Osteoblast (primary cell): ENCODE results near the gene TRIM14. TPM values are rescaled to one million over a fixed set of nuclear protein-coding genes. Genes with fewer than 3 reads are reported as not detected.
"Not testable (repeated sequence)": the region's sequence is repeated elsewhere in the genome, so short reads cannot be mapped to it uniquely, and the experiment has no call there.

Experiments used
- DNase-seq: peaks from one replicate; pipeline ENCODE4 v3.0.0; 2011; ENCODE audit warnings: low spot score, mixed read lengths; ENCODE audit not compliant: insufficient read length; ENCODE audit errors: missing footprints
- H2AFZ ChIP-seq: 2 replicates; pipeline ENCODE4 v1.6.0; 2011; ENCODE audit warnings: mild to moderate bottlenecking, low read length
- H3K27ac ChIP-seq: 2 replicates; pipeline ENCODE4 v1.5.1; 2011; ENCODE audit warnings: mild to moderate bottlenecking, low read depth, low read length, moderate library complexity
- H3K27me3 ChIP-seq: 2 replicates; pipeline ENCODE4 v1.6.0; 2012; ENCODE audit warnings: mild to moderate bottlenecking, control low read depth, inconsistent platforms, low read length, moderate library complexity; ENCODE audit not compliant: insufficient read depth
- H3K36me3 ChIP-seq: 2 replicates; pipeline ENCODE4 v1.5.1; 2011; ENCODE audit warnings: mild to moderate bottlenecking, low read length, control low read depth, moderate library complexity; ENCODE audit not compliant: insufficient read depth
- H3K4me1 ChIP-seq: 2 replicates; pipeline ENCODE4 v1.5.1; 2011; ENCODE audit warnings: mild to moderate bottlenecking, low read length, control low read depth, moderate library complexity; ENCODE audit not compliant: insufficient read depth
- H3K4me2 ChIP-seq: 2 replicates; pipeline ENCODE4 v1.6.0; 2011; ENCODE audit warnings: mild to moderate bottlenecking, low read length; ENCODE audit not compliant: insufficient read depth
- H3K4me3 ChIP-seq: fragments of 200-600 bp; sonication (generic); 3 replicates; pipeline ENCODE4 v1.5.1; 2012; ENCODE audit warnings: mild to moderate bottlenecking, low read length, inconsistent platforms; ENCODE audit not compliant: insufficient read depth
- H3K79me2 ChIP-seq: 2 replicates; pipeline ENCODE4 v1.6.0; 2012; ENCODE audit warnings: mild to moderate bottlenecking, low read length, control low read depth, inconsistent platforms; ENCODE audit not compliant: insufficient read depth
- H3K9me3 ChIP-seq: 2 replicates; pipeline ENCODE4 v1.5.1; 2011; ENCODE audit warnings: low read depth, low read length, control low read depth
- H4K20me1 ChIP-seq: 2 replicates; pipeline ENCODE4 v1.6.0; 2012; ENCODE audit warnings: mild to moderate bottlenecking, low read length, control low read depth; ENCODE audit not compliant: insufficient read depth
- CTCF ChIP-seq: IDR thresholded peaks from 2 replicates; pipeline ENCODE4 v1.5.1; 2011; ENCODE audit warnings: mild to moderate bottlenecking, low read depth, low read length, moderate library complexity; ENCODE audit errors: extremely low read depth
- total RNA-seq: library from RNA; depleted of rRNA; stranded (reverse); fragments of >200 nt; gene quantifications from 2 replicates; pipeline ENCODE4 v1.2.3, GENCODE V29; 2012

The TRIM14 gene
- total RNA-seq, 1 donor: 1.1 TPM

GRCh38 chr9:98078895-98079294 is 40.1 kb downstream of the TRIM14 start:
- Histone ChIP-seq H2AFZ (no peak overlapping the region), H3K79me2 (peaks cover 25% of the 10 kb centered on the region), H4K20me1 (no peaks in the 10 kb centered on the region), H3K27ac (no peak overlapping the region), H3K36me3 (peaks cover 58% of the 10 kb centered on the region), H3K9me3 (no peaks in the 10 kb centered on the region), H3K4me3 (no peak overlapping the region), H3K27me3 (no peaks in the 10 kb centered on the region), H3K4me2 (no peak overlapping the region), H3K4me1 (peaks cover 38% of the 10 kb centered on the region)
- DNase-seq: no peak
- no peak for TF ChIP-seq CTCF

- DNase-seq, H4K20me1 ChIP-seq, H3K27me3 ChIP-seq, H3K9me3 ChIP-seq, H3K4me3 ChIP-seq, H2AFZ ChIP-seq, H3K27ac ChIP-seq, H3K4me2 ChIP-seq: not testable (repeated sequence)
- peaks cover 38% of the 10 kb centered on the region for H3K79me2 ChIP-seq
- H3K4me1 ChIP-seq: peaks cover 33% of the 10 kb centered on the region
- H3K36me3 ChIP-seq: peaks cover 40% of the 10 kb centered on the region
Observed at GRCh38 chr9:98076514-98076890, 42.5 kb downstream of the TRIM14 start.

- H3K79me2 ChIP-seq: peaks cover 46% of the 10 kb centered on the region
- peaks cover 22% of the 10 kb centered on the region for H3K4me1 ChIP-seq
- peaks cover 31% of the 10 kb centered on the region for H3K36me3 ChIP-seq
- DNase-seq: peak; percentile 95
- peak overlapping the region; percentile 69 for H3K4me2 ChIP-seq
- H2AFZ ChIP-seq: no peak overlapping the region
- no peak overlapping the region for H3K4me3 ChIP-seq
- no peak for TF ChIP-seq CTCF
- peak overlapping the region; percentile 67 for H3K27ac ChIP-seq
- H3K9me3 ChIP-seq: no peaks in the 10 kb centered on the region
- no peaks in the 10 kb centered on the region for H3K27me3 ChIP-seq
- H4K20me1 ChIP-seq: peaks cover 9% of the 10 kb centered on the region
Observed at GRCh38 chr9:98075332-98075805, 43.7 kb downstream of the TRIM14 start.

GRCh38 chr9:98074115-98074990 is 44.7 kb downstream of the TRIM14 start:
- Histone ChIP-seq H4K20me1 (peaks cover 9% of the 10 kb centered on the region), H3K4me2 (peak overlapping the region; percentile 65), H3K79me2 (peaks cover 49% of the 10 kb centered on the region), H3K4me3 (no peak overlapping the region), H3K4me1 (peaks cover 19% of the 10 kb centered on the region), H3K36me3 (peaks cover 33% of the 10 kb centered on the region), H3K27me3 (no peaks in the 10 kb centered on the region), H3K27ac (peak overlapping the region; percentile 67), H2AFZ (no peak overlapping the region), H3K9me3 (no peaks in the 10 kb centered on the region)
- TF ChIP-seq CTCF: peak; percentile 96
- DNase-seq: peak; percentile 79
